Astrocyte (in vitro differentiated cells and primary cell): ENCODE results near the gene LARGE1.

ENCODE experiments used
- CTCF ChIP-seq: IDR thresholded peaks from 2 replicates; pipeline ENCODE4 v1.5.1; 2011; ENCODE audit warnings: low read depth, mild to moderate bottlenecking, inconsistent platforms, low read length, moderate library complexity; ENCODE audit not compliant: insufficient read depth
- EZH2 ChIP-seq: IDR thresholded peaks from 2 replicates; pipeline ENCODE4 v1.6.1; 2012; ENCODE audit warnings: mild to moderate bottlenecking, low read length, inconsistent platforms; ENCODE audit not compliant: insufficient read depth

GRCh38 chr22:33493476-33494205 is 426.6 kb downstream of the LARGE1 start:
- TF ChIP-seq CTCF, result no peak
- no peak for TF ChIP-seq EZH2
